Right ventricle myocardium superior (tissue), 1 donor: ENCODE results near the gene AREG. TPM values are rescaled to one million over a fixed set of nuclear protein-coding genes. Genes with fewer than 3 reads are reported as not detected.

Source experiments
- ATAC-seq: fragments of 200-7000 bp; cut with Tn5 transposase; one replicate; pipeline ENCODE4 v1.9.1; 2020; ENCODE audit warnings: mild to moderate bottlenecking; ENCODE audit not compliant: poor library complexity
- DNase-seq: peaks from one replicate; pipeline ENCODE4 v3.0.0-alpha.2; 2020
- intact Hi-C: fragments of 100-400 bp; cut with DNase I; formaldehyde crosslinking; loops from one replicate; pipeline ENCODE4 v1.11.2; 2022
- total RNA-seq: library from RNA; stranded (reverse); fragmentation: NEBNext Ultra II Directional; extraction: Animal tissue kit (Norgen Biotek cat#: 25700); gene quantifications from one replicate; pipeline ENCODE4 v1.2.1, GENCODE V29; 2021
- donor health status: DM: no; HTN: yes; CAD: no; lungs with severe emphysema.

The AREG gene
- total RNA-seq, 1 donor from 2014 or later, result 0.75 TPM

- intact Hi-C loops, result no loop called here
- DNase-seq (no peak), ATAC-seq (no peak)
Observed at GRCh38 chr4:74428276-74428675, 16.7 kb upstream of the AREG start.

GRCh38 chr4:74431113-74431826 is 13.7 kb upstream of the AREG start:
- intact Hi-C loops, result no loop called here
- no peak for DNase-seq
- peak; percentile 90 for ATAC-seq

DNA sequence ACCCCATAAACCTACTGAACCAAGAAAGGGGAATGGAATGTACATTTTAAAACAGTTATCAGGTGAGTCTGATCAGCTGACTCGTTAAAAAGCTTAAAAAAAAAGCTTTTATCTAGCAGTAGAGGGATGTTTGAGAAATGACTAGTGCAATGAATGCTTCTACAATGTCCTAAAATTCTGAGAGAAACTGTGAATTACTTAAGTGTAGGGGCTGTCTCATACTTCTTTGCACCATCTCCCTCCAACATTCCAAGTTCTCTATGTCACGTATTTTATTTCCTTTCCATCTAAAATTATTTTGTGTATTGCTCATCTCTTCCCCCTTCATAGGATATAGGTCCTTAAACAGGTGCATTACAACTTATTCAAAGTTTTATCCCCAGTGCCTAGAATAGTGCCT is 11.9 kb upstream of the AREG start:
- no peak for ATAC-seq
- intact Hi-C loops, result no loop called here

DNA sequence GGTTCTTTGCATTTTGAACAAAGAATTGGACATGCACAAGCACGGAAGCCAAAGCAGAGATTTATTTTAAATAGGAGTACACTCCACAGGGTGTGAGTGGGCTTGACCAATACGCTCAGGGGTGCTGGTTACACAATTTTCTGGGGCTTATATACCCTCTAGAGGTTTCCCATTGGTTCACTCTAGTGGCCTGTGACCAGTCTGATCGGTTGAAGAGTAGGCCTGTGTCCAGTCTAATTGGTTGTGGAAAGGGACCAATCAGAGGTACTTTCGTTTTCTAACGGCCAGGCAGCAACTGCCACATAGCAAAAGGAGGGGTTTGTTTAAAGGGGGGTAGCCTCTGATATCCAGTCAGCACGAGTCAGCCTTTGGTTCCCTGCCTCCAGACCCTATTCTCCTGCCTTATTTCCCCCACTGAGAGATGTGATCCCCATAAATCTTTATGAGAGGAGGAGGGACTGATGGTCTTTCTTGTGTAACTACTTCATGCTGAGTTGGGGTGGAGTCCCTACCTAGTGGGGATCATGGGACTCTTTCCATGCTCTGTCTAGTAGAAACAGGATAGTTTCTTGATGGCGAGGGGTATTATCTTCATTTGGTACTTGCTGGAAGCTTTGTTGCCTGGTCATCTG is 11.3 kb upstream of the AREG start:
- DNase-seq (no peak), ATAC-seq (no peak)
- intact Hi-C loops, result no loop called here

More for the DNA sequence above, 11.9 kb upstream of the AREG start:
- no peak for DNase-seq

GRCh38 chr4:74435296-74435695 is 9.6 kb upstream of the AREG start:
- intact Hi-C loops, result no loop called here
- ATAC-seq (no peak), DNase-seq (no peak)

- no peak for DNase-seq
- ATAC-seq, result no peak
- intact Hi-C loops, result no loop called here
Observed at GRCh38 chr4:74437866-74438265, 7.1 kb upstream of the AREG start.

DNA sequence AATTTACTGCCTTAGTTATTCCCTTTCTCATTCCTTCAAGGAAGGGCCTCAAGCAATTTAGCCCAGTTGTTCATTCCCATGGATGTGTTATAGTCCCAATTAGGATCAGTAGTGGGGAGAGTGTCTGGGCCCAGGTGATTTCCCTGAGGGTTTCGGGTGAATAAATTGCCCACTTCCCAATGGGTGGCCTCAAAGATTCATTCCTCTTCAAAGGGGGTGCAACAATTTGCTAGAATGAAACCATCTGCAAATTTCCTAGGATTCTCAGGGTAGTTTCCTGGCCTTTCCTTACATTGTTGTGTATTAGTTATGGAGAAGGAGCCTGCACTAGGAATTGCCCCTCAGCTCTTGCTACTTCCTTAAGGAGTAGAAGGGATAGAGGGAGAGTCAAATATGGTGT is 6.3 kb upstream of the AREG start:
- no peak for ATAC-seq
- intact Hi-C loops, result no loop called here
- no peak for DNase-seq

DNA sequence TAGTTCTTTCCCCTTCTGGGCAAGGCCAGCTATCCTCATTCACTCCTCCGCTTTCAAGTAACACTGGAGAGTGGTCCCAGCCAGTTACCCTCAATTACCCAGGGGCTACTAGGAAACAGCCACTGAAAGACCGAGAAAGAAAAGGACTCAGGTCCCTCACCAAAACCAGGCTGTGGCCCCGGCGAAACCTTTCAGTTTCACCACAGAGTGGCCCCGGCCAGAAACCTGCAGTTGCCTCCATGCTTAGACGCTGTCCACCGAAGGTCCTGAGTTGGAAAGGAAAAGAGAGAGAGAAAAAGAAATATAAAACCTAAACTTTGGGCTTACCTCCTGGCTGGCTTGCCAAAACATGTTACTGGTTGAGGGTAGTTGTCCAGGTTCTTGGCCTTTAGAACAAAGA is 5.0 kb upstream of the AREG start:
- ATAC-seq (no peak), DNase-seq (no peak)
- intact Hi-C loops, result no loop called here

GRCh38 chr4:74440356-74440755 is 4.6 kb upstream of the AREG start:
- intact Hi-C loops, result no loop called here
- no peak for ATAC-seq
- DNase-seq, result no peak

DNA sequence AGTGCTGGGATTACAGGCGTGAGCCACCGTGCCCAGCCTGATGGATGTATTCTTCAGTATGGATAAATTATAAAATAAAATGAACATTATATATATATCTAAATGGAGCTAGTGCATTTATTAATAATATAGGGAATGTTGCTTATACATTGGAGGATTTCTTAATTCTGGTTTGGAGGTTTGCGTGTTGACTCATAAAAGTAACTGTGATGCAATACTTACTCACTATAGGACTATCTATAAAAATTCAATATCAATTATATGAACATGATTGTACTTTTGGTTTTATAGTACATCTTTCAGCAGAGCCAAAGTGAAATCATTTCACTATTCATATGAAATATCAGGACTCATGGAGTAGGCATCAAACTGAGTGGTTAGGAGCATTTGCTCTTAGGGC is 3.2 kb upstream of the AREG start:
- ATAC-seq, result no peak
- intact Hi-C loops, result no loop called here
- no peak for DNase-seq

GRCh38 chr4:74446193-74446868 is 1.4 kb downstream of the AREG start:
- DNase-seq (no peak), ATAC-seq (no peak)
- intact Hi-C loops, result no loop called here

GRCh38 chr4:74446896-74447295 is 2.0 kb downstream of the AREG start:
- intact Hi-C loops, result no loop called here
- DNase-seq (no peak), ATAC-seq (no peak)

DNA sequence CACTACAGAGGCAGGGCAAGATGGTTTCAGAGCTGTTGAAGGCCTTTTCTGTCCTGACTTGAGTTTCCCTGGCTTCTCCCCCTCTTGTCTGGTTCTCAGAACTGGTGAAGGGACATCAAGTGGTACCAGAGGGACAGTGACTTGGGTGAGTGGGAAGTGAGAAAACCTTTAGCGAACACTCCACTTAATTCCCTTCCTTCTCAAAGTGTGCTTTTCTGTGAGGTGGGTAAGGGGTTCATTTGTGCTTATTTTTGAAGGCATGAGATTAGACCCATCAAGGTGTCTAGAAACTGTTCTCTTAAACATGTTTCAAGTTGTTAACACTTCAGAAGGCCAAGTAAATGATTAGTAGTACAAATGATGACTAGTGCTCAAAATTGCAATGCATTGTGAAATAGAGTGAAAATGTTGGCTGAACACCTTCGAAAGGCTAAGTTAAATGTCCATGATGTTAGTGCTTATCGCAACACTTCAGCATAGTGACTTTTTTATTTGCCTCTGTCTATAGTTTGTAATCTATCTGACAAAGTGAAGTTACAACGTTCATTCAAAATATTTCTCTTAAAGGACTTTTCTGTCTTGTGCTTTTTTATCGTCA is 2.8 kb downstream of the AREG start:
- DNase-seq (no peak), ATAC-seq (no peak)
- intact Hi-C loops, result no loop called here

DNA sequence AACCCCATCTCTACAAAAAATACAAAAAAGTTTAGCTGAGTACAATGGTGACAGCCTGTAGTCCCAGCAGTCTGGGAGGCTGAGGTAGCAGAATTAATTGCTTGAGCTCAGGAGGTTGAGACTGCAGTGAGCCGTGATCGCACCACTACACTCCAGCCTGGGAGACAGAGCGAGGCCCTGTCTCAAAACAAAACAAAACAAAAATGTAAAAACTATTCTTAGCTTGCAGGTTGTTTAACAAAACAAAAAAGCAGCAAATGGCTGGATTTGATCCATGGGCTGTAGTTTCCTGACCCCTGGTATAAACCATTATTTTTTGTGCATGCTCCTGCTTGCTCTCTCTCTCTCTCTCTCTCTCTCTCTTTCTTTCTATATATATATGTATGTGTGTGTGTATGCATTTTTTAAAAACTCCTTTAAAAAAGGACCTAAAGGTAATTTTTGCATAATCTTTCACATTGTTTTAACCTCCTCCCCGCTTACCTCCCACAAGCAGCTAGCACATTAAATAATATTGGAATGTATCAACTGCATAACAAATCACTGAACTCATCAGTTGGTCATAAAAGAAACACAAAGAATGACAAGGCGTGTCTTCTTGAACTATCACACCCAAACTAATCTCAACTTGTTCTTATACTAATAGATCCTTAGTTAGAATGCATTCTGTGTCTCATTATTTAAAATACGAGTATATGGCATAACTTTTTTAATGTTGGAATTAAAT is 4.8 kb downstream of the AREG start:
- DNase-seq (no peak), ATAC-seq (no peak)
- intact Hi-C loops, result no loop called here

DNA sequence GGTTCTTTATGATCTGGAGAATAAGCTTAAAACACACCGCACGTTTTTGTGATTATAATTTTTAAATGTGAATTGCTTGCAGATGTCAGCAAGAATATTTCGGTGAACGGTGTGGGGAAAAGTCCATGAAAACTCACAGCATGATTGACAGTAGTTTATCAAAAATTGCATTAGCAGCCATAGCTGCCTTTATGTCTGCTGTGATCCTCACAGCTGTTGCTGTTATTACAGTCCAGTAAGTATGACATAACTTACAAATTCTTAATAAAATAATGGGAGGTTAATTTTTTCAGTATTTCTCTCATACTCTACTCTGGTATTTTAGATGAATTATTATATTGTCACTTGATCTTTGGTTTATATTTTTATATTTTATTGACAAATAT is 5.4 kb downstream of the AREG start:
- no peak for DNase-seq
- no peak for ATAC-seq
- intact Hi-C loops, result no loop called here

DNA sequence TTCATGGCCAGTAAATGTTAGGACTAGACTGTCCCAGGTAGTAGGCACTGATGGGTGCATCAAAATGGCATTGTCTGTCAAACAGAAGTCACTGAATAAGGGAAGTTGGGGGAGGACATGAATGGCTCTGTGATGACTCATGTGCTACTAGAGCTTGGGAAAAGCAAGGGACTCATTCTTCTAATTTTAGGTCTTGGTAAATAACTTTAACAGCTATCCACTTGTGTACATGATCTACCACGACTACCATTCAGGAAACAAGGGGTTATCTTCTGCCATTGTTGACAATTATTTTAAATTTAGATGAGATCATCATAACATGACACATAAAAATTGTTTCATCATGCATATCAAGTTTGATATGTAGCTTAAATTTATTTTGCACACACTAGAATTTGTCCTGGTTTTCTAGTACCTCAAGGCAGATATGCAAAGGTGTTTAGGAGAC is 6.3 kb downstream of the AREG start:
- intact Hi-C loops, result no loop called here
- DNase-seq, result no peak
- ATAC-seq, result peak; percentile 43

GRCh38 chr4:74453037-74453635 is 8.2 kb downstream of the AREG start:
- ATAC-seq (no peak), DNase-seq (no peak)
- intact Hi-C loops, result no loop called here

DNA sequence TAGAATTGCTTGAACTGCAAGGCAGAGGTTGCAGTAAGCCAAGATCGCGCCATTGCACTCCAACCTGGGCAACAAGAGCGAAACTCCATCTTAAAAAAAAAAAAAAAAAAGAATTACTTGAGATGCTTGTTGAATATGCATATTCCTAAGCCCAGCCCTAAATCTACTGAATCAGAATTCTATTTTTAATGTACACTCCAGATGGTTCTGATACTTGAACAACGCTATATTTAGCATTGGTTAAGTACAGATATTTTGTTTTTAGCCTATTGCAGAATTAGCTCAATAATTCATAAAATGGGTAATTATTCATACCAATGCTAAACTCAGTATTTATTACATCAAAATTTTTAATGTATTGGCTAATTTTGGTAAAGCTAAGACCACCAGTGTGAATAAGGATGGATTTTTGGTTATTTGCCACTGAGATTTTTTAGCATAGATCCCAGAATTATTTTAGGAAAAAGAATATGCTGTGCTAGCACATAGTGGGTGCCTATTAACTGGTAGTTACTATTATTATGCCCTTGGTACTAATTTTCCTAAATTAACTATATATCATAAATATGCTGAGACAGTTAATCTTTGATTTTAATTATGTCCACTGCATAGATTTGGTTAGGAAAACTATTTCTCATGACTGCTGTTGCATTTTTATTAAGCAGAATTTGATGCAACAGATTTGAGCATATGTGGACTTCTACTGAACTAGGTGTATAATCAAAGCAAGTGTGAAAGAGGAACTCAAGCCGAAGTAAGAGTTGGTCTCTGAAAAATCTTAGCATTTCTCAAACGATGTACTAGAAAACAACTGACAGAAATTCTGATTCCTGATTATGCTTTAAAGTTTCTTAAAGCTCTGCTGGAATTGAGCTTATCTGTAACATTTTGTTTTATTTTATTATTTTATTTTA is 9.2 kb downstream of the AREG start:
- ATAC-seq (no peak), DNase-seq (no peak)
- intact Hi-C loops, result no loop called here
